Neuronal stem cell (in vitro differentiated cells): ENCODE measurements around the gene GCLM.
"Not testable (repeated sequence)": the region's sequence is repeated elsewhere in the genome, so short reads cannot be mapped to it uniquely, and the experiment has no call there.

Source experiments
- DNase-seq: peaks from one replicate; pipeline ENCODE4 v3.0.0-alpha.2; 2013; ENCODE audit warnings: low spot score
- H2AFZ ChIP-seq: one replicate; pipeline ENCODE4 v1.6.1; 2013; ENCODE audit warnings: mild to moderate bottlenecking, low read length, inconsistent platforms
- H2AK5ac ChIP-seq: 2 replicates; pipeline ENCODE4 v1.6.1; 2013; ENCODE audit warnings: low read depth, mild to moderate bottlenecking, inconsistent platforms, low read length, moderate library complexity, mixed read lengths
- H2BK120ac ChIP-seq: 2 replicates; pipeline ENCODE4 v1.6.1; 2013; ENCODE audit warnings: low read depth, mild to moderate bottlenecking, inconsistent platforms, low read length, moderate library complexity, mixed read lengths
- H2BK12ac ChIP-seq: one replicate; pipeline ENCODE4 v1.6.1; 2013; ENCODE audit warnings: low read length, inconsistent platforms
- H2BK15ac ChIP-seq: 2 replicates; pipeline ENCODE4 v1.6.1; 2013; ENCODE audit warnings: mild to moderate bottlenecking, low read length, inconsistent platforms, mixed read lengths
- H2BK5ac ChIP-seq: one replicate; pipeline ENCODE4 v1.6.1; 2013; ENCODE audit warnings: inconsistent platforms, mild to moderate bottlenecking, low read length, moderate library complexity
- H3K14ac ChIP-seq: one replicate; pipeline ENCODE4 v1.6.1; 2013; ENCODE audit warnings: low read length, inconsistent platforms
- H3K18ac ChIP-seq: 2 replicates; pipeline ENCODE4 v1.6.1; 2013; ENCODE audit warnings: low read length, inconsistent platforms
- H3K23ac ChIP-seq: 2 replicates; pipeline ENCODE4 v1.6.1; 2013; ENCODE audit warnings: low read depth, mild to moderate bottlenecking, mixed read lengths, low read length, inconsistent platforms; ENCODE audit not compliant: poor library complexity
- H3K27ac ChIP-seq: replicated peaks from 3 replicates; pipeline ENCODE4 v1.5.1; 2013; ENCODE audit warnings: low read length, inconsistent platforms
- H3K27me3 ChIP-seq, 3 experiments: 2 replicates each; pipeline ENCODE4 v1.6.1; 2013; ENCODE audit warnings: low read length in 3 of 3, mild to moderate bottlenecking in 2 of 3, inconsistent platforms in 1 of 3, low read depth in 1 of 3, mixed read lengths in 1 of 3, moderate library complexity in 1 of 3; ENCODE audit not compliant: control insufficient read depth in 3 of 3, insufficient read depth in 3 of 3
- H3K36me3 ChIP-seq, 2 donors: replicated peaks in 1 of 2; 2 replicates each; pipeline ENCODE4 v1.6.1; 2013; ENCODE audit warnings: low read length in 2 of 2; ENCODE audit not compliant: control insufficient read depth in 2 of 2, insufficient read depth in 2 of 2
- H3K4ac ChIP-seq: 2 replicates; pipeline ENCODE4 v1.6.1; 2013; ENCODE audit warnings: inconsistent platforms, mild to moderate bottlenecking, low read length, moderate library complexity
- H3K4me1 ChIP-seq, 2 donors: 1 replicate in 1 of 2; 2 replicates in 1 of 2; pipeline ENCODE4 v1.6.1; 2013; ENCODE audit warnings: low read length in 2 of 2, low read depth in 1 of 2; ENCODE audit not compliant: control insufficient read depth in 2 of 2, insufficient read depth in 1 of 2
- H3K4me2 ChIP-seq: one replicate; pipeline ENCODE4 v1.6.1; 2013; ENCODE audit warnings: mild to moderate bottlenecking, low read length, inconsistent platforms; ENCODE audit not compliant: insufficient read depth, poor library complexity, severe bottlenecking
- H3K4me3 ChIP-seq, 2 donors: 2 replicates each; pipeline ENCODE4 v1.5.1; 2013; ENCODE audit warnings: low read length in 2 of 2, mild to moderate bottlenecking in 2 of 2, inconsistent platforms in 1 of 2, moderate library complexity in 1 of 2
- H3K79me1 ChIP-seq: one replicate; pipeline ENCODE4 v1.6.1; 2013; ENCODE audit warnings: low read depth, mild to moderate bottlenecking, inconsistent platforms, low read length, moderate library complexity
- H3K9ac ChIP-seq: one replicate; pipeline ENCODE4 v1.6.1; 2013; ENCODE audit warnings: mild to moderate bottlenecking, low read depth, low read length, inconsistent platforms; ENCODE audit not compliant: poor library complexity
- H3K9me3 ChIP-seq, 2 donors: replicated peaks in 1 of 2; 2 replicates each; pipeline versions ENCODE3 to v1.6.1; 2013; ENCODE audit warnings: low read length in 2 of 2, mild to moderate bottlenecking in 2 of 2, inconsistent platforms in 1 of 2, low read depth in 1 of 2, mixed read lengths in 1 of 2, moderate library complexity in 1 of 2; ENCODE audit not compliant: control insufficient read depth in 2 of 2, insufficient read depth in 1 of 2
- H4K8ac ChIP-seq: one replicate; pipeline ENCODE4 v1.6.1; 2013; ENCODE audit warnings: low read depth, mild to moderate bottlenecking, inconsistent platforms, low read length, moderate library complexity
- H4K91ac ChIP-seq: one replicate; pipeline ENCODE4 v1.6.1; 2013; ENCODE audit warnings: low read length, low read depth, mild to moderate bottlenecking, inconsistent platforms; ENCODE audit not compliant: poor library complexity
- WGBS, 2 donors: extraction: QIAGEN DNeasy Blood & Tissue Kit; methylation state at CpG; one replicate each; pipeline ENCODE4 v1.1.7; 2013; ENCODE audit warnings: missing lambda C conversion rate in 2 of 2, mixed read lengths in 1 of 2; ENCODE audit not compliant: insufficient read length in 2 of 2, insufficient replicate concordance in 1 of 2; ENCODE audit errors: extremely low coverage in 2 of 2; 5-methylcytosine and 5-hydroxymethylcytosine counted together

Gene GCLM

GRCh38 chr1:93853940-93854339, 55.3 kb downstream of the GCLM start:
- no peaks in the 10 kb centered on the region for H3K4me1 ChIP-seq
- no peak overlapping the region for H2BK12ac ChIP-seq
- H2AK5ac ChIP-seq = no peak overlapping the region
- H3K79me1 ChIP-seq = no peaks in the 10 kb centered on the region
- H3K4ac ChIP-seq = no peak overlapping the region
- H3K14ac ChIP-seq = no peak overlapping the region
- H3K18ac ChIP-seq = no peak overlapping the region
- H3K23ac ChIP-seq = no peak overlapping the region
- H3K4me2 ChIP-seq = no peak overlapping the region
- no peak overlapping the region for H2AFZ ChIP-seq
- H3K27ac ChIP-seq = no peak overlapping the region
- H4K91ac ChIP-seq = no peak overlapping the region
- no peak overlapping the region for H4K8ac ChIP-seq
- H2BK5ac ChIP-seq = no peak overlapping the region
- no peak for DNase-seq
- H3K9ac ChIP-seq = no peak overlapping the region
- no peaks in the 10 kb centered on the region for H3K36me3 ChIP-seq
- WGBS, 2 donors = no CpG with 5 or more reads among the region's 3 CpGs
- no peak overlapping the region for H3K4me3 ChIP-seq
- H2BK15ac ChIP-seq = no peak overlapping the region
- H3K9me3 ChIP-seq = peaks cover 1 to 20% of the 10 kb centered on the region in 2 donors
- H3K27me3 ChIP-seq = no peaks in the 10 kb centered on the region
- no peak overlapping the region for H2BK120ac ChIP-seq

GRCh38 chr1:93851878-93852277, 57.4 kb downstream of the GCLM start:
- no CpG with 5 or more reads among the region's 1 CpG for WGBS, 2 donors
- no peaks in the 10 kb centered on the region for H3K4me1 ChIP-seq
- H3K23ac ChIP-seq = no peak overlapping the region
- no peak overlapping the region for H3K14ac ChIP-seq
- no peaks in the 10 kb centered on the region for H3K27me3 ChIP-seq
- H3K4me3 ChIP-seq = no peak overlapping the region
- H3K18ac ChIP-seq = no peak overlapping the region
- DNase-seq = no peak
- H3K9ac ChIP-seq = no peak overlapping the region
- no peak overlapping the region for H3K4me2 ChIP-seq
- H4K91ac ChIP-seq = no peak overlapping the region
- H3K79me1 ChIP-seq = no peaks in the 10 kb centered on the region
- no peak overlapping the region for H2BK120ac ChIP-seq
- no peak overlapping the region for H3K4ac ChIP-seq
- H2BK12ac ChIP-seq = no peak overlapping the region
- peaks cover 1 to 24% of the 10 kb centered on the region in 2 donors for H3K9me3 ChIP-seq
- no peak overlapping the region for H2AFZ ChIP-seq
- no peak overlapping the region for H2BK5ac ChIP-seq
- H4K8ac ChIP-seq = no peak overlapping the region
- no peak overlapping the region for H2BK15ac ChIP-seq
- no peak overlapping the region for H3K27ac ChIP-seq
- H3K36me3 ChIP-seq = no peaks in the 10 kb centered on the region
- no peak overlapping the region for H2AK5ac ChIP-seq

- no peak overlapping the region for H3K27ac ChIP-seq
Measured at GRCh38 chr1:93851327-93851712, 57.9 kb downstream of the GCLM start.

GRCh38 chr1:93850687-93851326, 58.4 kb downstream of the GCLM start:
- WGBS, 2 donors = no CpG with 5 or more reads among the region's 10 CpGs
- H2BK12ac ChIP-seq, H2BK120ac ChIP-seq, H2AK5ac ChIP-seq, H3K14ac ChIP-seq, H3K27ac ChIP-seq, H3K4me1 ChIP-seq, H4K91ac ChIP-seq, H3K4me3 ChIP-seq, H3K4me2 ChIP-seq, H3K36me3 ChIP-seq, H3K23ac ChIP-seq, H4K8ac ChIP-seq, H3K27me3 ChIP-seq, H2BK5ac ChIP-seq, H3K79me1 ChIP-seq, H3K18ac ChIP-seq, H2BK15ac ChIP-seq, H3K4ac ChIP-seq, H2AFZ ChIP-seq, H3K9ac ChIP-seq: not testable (repeated sequence)
- peak; percentile 24 for DNase-seq
- peaks cover 1 to 24% of the 10 kb centered on the region in 2 donors for H3K9me3 ChIP-seq

More at GRCh38 chr1:93851327-93851712, 57.9 kb downstream of the GCLM start:
- H3K14ac ChIP-seq = no peak overlapping the region
- no peak overlapping the region for H3K9ac ChIP-seq
- H3K4me2 ChIP-seq = no peak overlapping the region
- H3K18ac ChIP-seq = no peak overlapping the region
- no peaks in the 10 kb centered on the region for H3K4me1 ChIP-seq
- H3K36me3 ChIP-seq = no peaks in the 10 kb centered on the region
- H4K8ac ChIP-seq = no peak overlapping the region
- H2AFZ ChIP-seq = no peak overlapping the region
- no peak overlapping the region for H4K91ac ChIP-seq
- H3K23ac ChIP-seq = no peak overlapping the region
- no peak overlapping the region for H3K4ac ChIP-seq
- no peak overlapping the region for H2BK120ac ChIP-seq
- H2BK5ac ChIP-seq = no peak overlapping the region
- DNase-seq = no peak
- H3K27me3 ChIP-seq = no peaks in the 10 kb centered on the region
- H2BK12ac ChIP-seq = no peak overlapping the region
- no peaks in the 10 kb centered on the region for H3K79me1 ChIP-seq
- no peak overlapping the region for H2BK15ac ChIP-seq
- H2AK5ac ChIP-seq = no peak overlapping the region
- no peak overlapping the region for H3K4me3 ChIP-seq
- peaks cover 1 to 24% of the 10 kb centered on the region in 2 donors for H3K9me3 ChIP-seq
